ENCODE measurements around the gene RBM5. TPM values are rescaled to one million over a fixed set of nuclear protein-coding genes. Genes with fewer than 3 reads are reported as not detected.

Gene RBM5
- total RNA-seq, 1 donor from 2014 or later: 124 TPM

GRCh38 chr3:50147016-50147415 is 58.3 kb downstream of the RBM5 start:
- no peaks in the 10 kb centered on the region for H3K9me3 ChIP-seq (ENCODE audit: insufficient read depth, low read depth, low read length)
- peaks cover 39% of the 10 kb centered on the region for H3K27me3 Mint-ChIP-seq (ENCODE audit: low read depth, unreplicated experiment)
- no peak overlapping the region for H3K4me3 ChIP-seq (ENCODE audit: insufficient read depth, low read depth, low read length)
- no peak for DNase-seq (ENCODE audit: low read depth)
- no peaks in the 10 kb centered on the region for H3K36me3 Mint-ChIP-seq (ENCODE audit: low read depth, unreplicated experiment)
- no peak overlapping the region for H3K4me3 Mint-ChIP-seq (ENCODE audit: unreplicated experiment)
- no peaks in the 10 kb centered on the region for H3K79me2 ChIP-seq (ENCODE audit: insufficient read depth, low read length)
- peaks cover 4% of the 10 kb centered on the region for H3K9me3 Mint-ChIP-seq (ENCODE audit: unreplicated experiment)
- no peaks in the 10 kb centered on the region for H3K4me1 ChIP-seq (ENCODE audit: insufficient read depth, low read length)
- H3K27ac ChIP-seq (ENCODE audit: low read depth, low read length): no peak overlapping the region
- H3K27ac Mint-ChIP-seq (ENCODE audit: unreplicated experiment): no peak overlapping the region
- H4K20me1 ChIP-seq (ENCODE audit: insufficient read depth, low read length): no peaks in the 10 kb centered on the region
- H3K27me3 ChIP-seq (ENCODE audit: insufficient read depth, low read length): no peaks in the 10 kb centered on the region
- no peak overlapping the region for H2AFZ ChIP-seq (ENCODE audit: low read depth, low read length)
- no peak overlapping the region for H3K9ac ChIP-seq (ENCODE audit: low read length)
- no peak for FAIRE-seq
- H3K36me3 ChIP-seq (ENCODE audit: insufficient read depth, low read length): no peaks in the 10 kb centered on the region
- H3K4me2 ChIP-seq (ENCODE audit: low read length): no peak overlapping the region
- H3K4me1 Mint-ChIP-seq (ENCODE audit: low read depth, unreplicated experiment): no peaks in the 10 kb centered on the region
- TF ChIP-seq EZH2 (IDR thresholded peaks at IDR 0.05; ENCODE audit: insufficient read depth, low read length) (no peak), CTCF (IDR thresholded peaks at IDR 0.05; ENCODE audit: insufficient read depth, low read depth, low read length) (no peak)

GRCh38 chr3:50147447-50147846 is 58.7 kb downstream of the RBM5 start:
- H3K36me3 Mint-ChIP-seq (ENCODE audit: low read depth, unreplicated experiment): no peaks in the 10 kb centered on the region
- Histone ChIP-seq H3K4me2 (ENCODE audit: low read length) (no peak overlapping the region), H3K27ac (ENCODE audit: low read depth, low read length) (no peak overlapping the region), H3K27me3 (ENCODE audit: insufficient read depth, low read length) (no peaks in the 10 kb centered on the region), H3K79me2 (ENCODE audit: insufficient read depth, low read length) (no peaks in the 10 kb centered on the region), H3K36me3 (ENCODE audit: insufficient read depth, low read length) (no peaks in the 10 kb centered on the region), H3K9ac (ENCODE audit: low read length) (no peak overlapping the region), H2AFZ (ENCODE audit: low read depth, low read length) (no peak overlapping the region), H3K9me3 (ENCODE audit: insufficient read depth, low read depth, low read length) (no peaks in the 10 kb centered on the region), H3K4me3 (ENCODE audit: insufficient read depth, low read depth, low read length) (no peak overlapping the region), H4K20me1 (ENCODE audit: insufficient read depth, low read length) (no peaks in the 10 kb centered on the region), H3K4me1 (ENCODE audit: insufficient read depth, low read length) (no peaks in the 10 kb centered on the region)
- TF ChIP-seq EZH2 (IDR thresholded peaks at IDR 0.05; ENCODE audit: insufficient read depth, low read length) (no peak), CTCF (IDR thresholded peaks at IDR 0.05; ENCODE audit: insufficient read depth, low read depth, low read length) (no peak)
- no peak overlapping the region for H3K4me3 Mint-ChIP-seq (ENCODE audit: unreplicated experiment)
- no peak for FAIRE-seq
- no peaks in the 10 kb centered on the region for H3K4me1 Mint-ChIP-seq (ENCODE audit: low read depth, unreplicated experiment)
- peaks cover 4% of the 10 kb centered on the region for H3K9me3 Mint-ChIP-seq (ENCODE audit: unreplicated experiment)
- H3K27ac Mint-ChIP-seq (ENCODE audit: unreplicated experiment): no peak overlapping the region
- peaks cover 41% of the 10 kb centered on the region for H3K27me3 Mint-ChIP-seq (ENCODE audit: low read depth, unreplicated experiment)
- no peak for DNase-seq (ENCODE audit: low read depth)

DNA sequence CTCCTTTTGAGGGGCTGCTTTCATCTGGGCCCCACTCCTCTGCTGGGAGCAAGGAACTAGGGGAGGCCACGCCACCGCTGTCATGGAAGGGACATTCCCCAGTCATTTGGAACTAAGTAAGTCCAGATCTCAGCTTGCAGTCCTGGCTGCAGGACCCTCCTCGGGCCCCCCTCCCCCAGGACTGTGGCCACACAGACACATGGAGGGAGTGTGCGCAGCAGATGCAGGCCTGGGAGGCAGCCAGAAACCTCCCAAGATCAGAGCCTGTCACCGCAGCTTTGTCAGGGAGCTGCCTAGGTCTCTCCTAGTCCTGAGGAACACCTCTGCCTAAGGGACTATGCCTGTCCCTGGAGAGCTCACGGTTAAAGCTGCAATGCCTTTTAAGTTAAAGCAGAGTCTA is 59.1 kb downstream of the RBM5 start:
- H3K4me3 ChIP-seq (ENCODE audit: insufficient read depth, low read depth, low read length): no peak overlapping the region
- Mint-ChIP-seq H3K9me3 (ENCODE audit: unreplicated experiment) (peaks cover 4% of the 10 kb centered on the region), H3K4me1 (ENCODE audit: low read depth, unreplicated experiment) (no peaks in the 10 kb centered on the region), H3K36me3 (ENCODE audit: low read depth, unreplicated experiment) (no peaks in the 10 kb centered on the region), H3K27ac (ENCODE audit: unreplicated experiment) (no peak overlapping the region), H3K27me3 (ENCODE audit: low read depth, unreplicated experiment) (peaks cover 44% of the 10 kb centered on the region), H3K4me3 (ENCODE audit: unreplicated experiment) (no peak overlapping the region)
- H3K4me2 ChIP-seq (ENCODE audit: low read length): no peak overlapping the region
- H3K27ac ChIP-seq (ENCODE audit: low read depth, low read length): no peak overlapping the region
- DNase-seq (ENCODE audit: low read depth) (no peak), FAIRE-seq (no peak)
- TF ChIP-seq CTCF (IDR thresholded peaks at IDR 0.05; ENCODE audit: insufficient read depth, low read depth, low read length) (no peak), EZH2 (IDR thresholded peaks at IDR 0.05; ENCODE audit: insufficient read depth, low read length) (no peak)
- H4K20me1 ChIP-seq (ENCODE audit: insufficient read depth, low read length): no peaks in the 10 kb centered on the region
- no peaks in the 10 kb centered on the region for H3K27me3 ChIP-seq (ENCODE audit: insufficient read depth, low read length)
- no peak overlapping the region for H3K9ac ChIP-seq (ENCODE audit: low read length)
- H3K4me1 ChIP-seq (ENCODE audit: insufficient read depth, low read length): no peaks in the 10 kb centered on the region
- H3K36me3 ChIP-seq (ENCODE audit: insufficient read depth, low read length): no peaks in the 10 kb centered on the region
- no peak overlapping the region for H2AFZ ChIP-seq (ENCODE audit: low read depth, low read length)
- H3K79me2 ChIP-seq (ENCODE audit: insufficient read depth, low read length): no peaks in the 10 kb centered on the region
- no peaks in the 10 kb centered on the region for H3K9me3 ChIP-seq (ENCODE audit: insufficient read depth, low read depth, low read length)
